Thyroid gland (tissue), 4 donors: ENCODE results near the gene MYH10.

Source experiments
- POLR2A ChIP-seq, 2 donors: fragments of 450-650 bp; IDR thresholded peaks; one replicate each; pipeline ENCODE4 v1.6.1; 2017; ENCODE audit warnings: antibody characterized with exemption in 2 of 2, mild to moderate bottlenecking in 2 of 2, moderate library complexity in 1 of 2
- TF ChIP-seq, protein P1 (sequence below), 6 experiments: fragments of 200-600 bp in 3 of 6; fragments of 450-650 bp in 3 of 6; sonication (generic) in 3 of 6; IDR thresholded peaks; one replicate each; pipeline ENCODE4 v1.5.1; 2016 to 2019; ENCODE audit warnings: antibody characterized with exemption in 6 of 6, mild to moderate bottlenecking in 2 of 6, inconsistent platforms in 1 of 6, moderate library complexity in 1 of 6

DNA sequence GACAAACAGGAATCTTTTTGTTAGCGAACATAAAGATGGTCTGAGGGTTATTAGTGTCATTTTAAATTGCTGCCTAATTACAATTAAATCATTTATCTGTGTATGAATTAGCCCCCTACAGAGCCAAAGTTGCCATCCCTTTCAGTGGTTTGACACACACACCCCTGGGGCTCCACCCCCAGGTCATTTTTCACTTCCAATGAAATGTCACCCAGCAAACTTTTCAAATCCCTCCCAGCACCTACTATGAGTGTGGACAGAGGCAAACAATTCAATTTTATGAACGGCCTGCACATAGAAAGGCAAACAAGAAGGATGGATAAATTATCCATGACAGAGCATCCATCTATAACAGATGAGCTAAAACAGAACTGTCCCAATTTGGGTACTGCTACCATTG is 2.4 kb downstream of the MYH10 start:
- no peak for TF ChIP-seq POLR2A (IDR thresholded peaks at IDR 0.05)
- TF ChIP-seq, protein P1, sequence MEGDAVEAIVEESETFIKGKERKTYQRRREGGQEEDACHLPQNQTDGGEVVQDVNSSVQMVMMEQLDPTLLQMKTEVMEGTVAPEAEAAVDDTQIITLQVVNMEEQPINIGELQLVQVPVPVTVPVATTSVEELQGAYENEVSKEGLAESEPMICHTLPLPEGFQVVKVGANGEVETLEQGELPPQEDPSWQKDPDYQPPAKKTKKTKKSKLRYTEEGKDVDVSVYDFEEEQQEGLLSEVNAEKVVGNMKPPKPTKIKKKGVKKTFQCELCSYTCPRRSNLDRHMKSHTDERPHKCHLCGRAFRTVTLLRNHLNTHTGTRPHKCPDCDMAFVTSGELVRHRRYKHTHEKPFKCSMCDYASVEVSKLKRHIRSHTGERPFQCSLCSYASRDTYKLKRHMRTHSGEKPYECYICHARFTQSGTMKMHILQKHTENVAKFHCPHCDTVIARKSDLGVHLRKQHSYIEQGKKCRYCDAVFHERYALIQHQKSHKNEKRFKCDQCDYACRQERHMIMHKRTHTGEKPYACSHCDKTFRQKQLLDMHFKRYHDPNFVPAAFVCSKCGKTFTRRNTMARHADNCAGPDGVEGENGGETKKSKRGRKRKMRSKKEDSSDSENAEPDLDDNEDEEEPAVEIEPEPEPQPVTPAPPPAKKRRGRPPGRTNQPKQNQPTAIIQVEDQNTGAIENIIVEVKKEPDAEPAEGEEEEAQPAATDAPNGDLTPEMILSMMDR (IDR thresholded peaks at IDR 0.05) = no peak
